SK-N-SH (cell line): ENCODE measurements around the gene CKS2. TPM values are rescaled to one million over a fixed set of nuclear protein-coding genes. Genes with fewer than 3 reads are reported as not detected.
"Not testable (repeated sequence)": the region's sequence is repeated elsewhere in the genome, so short reads cannot be mapped to it uniquely, and the experiment has no call there.

Experiments used
- CTCF ChIA-PET: fragments of 300-600, 350-600 bp; formaldehyde crosslinking; extraction: SDS; loops from one replicate; lab custom pipeline; 2021; lab: Yijun Ruan, JAX
- POLR2A ChIA-PET: fragments of 350-600 bp; sonication (Branson Sonifier 250); formaldehyde crosslinking; extraction: SDS; loops from one replicate; lab custom pipeline; 2020; ENCODE audit warnings: antibody characterized with exemption, inconsistent platforms; lab: Yijun Ruan, JAX
- DNase-seq: peaks from one replicate; pipeline ENCODE4 v3.0.0; 2012
- H2AFZ ChIP-seq: fragments of 200-600 bp; sonication (generic); 2 replicates; pipeline ENCODE4 v1.8.1; 2016; ENCODE audit warnings: antibody characterized with exemption, mild to moderate bottlenecking, low read depth
- H3F3A ChIP-seq: fragments of 200-600 bp; sonication (generic); replicated peaks from 2 replicates; pipeline ENCODE3; 2016; ENCODE audit warnings: antibody characterized with exemption, mild to moderate bottlenecking; ENCODE audit not compliant: insufficient read depth
- H3K27ac ChIP-seq, 2 experiments: fragments of 200-500 bp in 1 of 2; fragments of 200-600 bp in 1 of 2; sonication (Bioruptor generic) in 1 of 2; sonication (generic), shearing (Covaris generic) in 1 of 2; 2 replicates each; pipeline versions ENCODE4 v1.5.1 to v1.6.1; 2014 to 2016; ENCODE audit warnings: low read depth in 2 of 2, inconsistent platforms in 1 of 2, low read length in 1 of 2, mild to moderate bottlenecking in 1 of 2, mixed read lengths in 1 of 2
- H3K27me3 ChIP-seq: fragments of 200-600 bp; sonication (generic), shearing (Covaris generic); 2 replicates; pipeline ENCODE4 v1.6.1; 2016; ENCODE audit warnings: mixed run types; ENCODE audit not compliant: insufficient read depth
- H3K36me3 ChIP-seq, 2 experiments: fragments of 200-500 bp in 1 of 2; fragments of 200-600 bp in 1 of 2; sonication (Bioruptor generic) in 1 of 2; sonication (generic) in 1 of 2; replicated peaks in 1 of 2; 2 replicates each; pipeline versions ENCODE3 to v1.5.1; 2014 to 2016; ENCODE audit warnings: low read length in 1 of 2, mild to moderate bottlenecking in 1 of 2; ENCODE audit not compliant: insufficient read depth in 2 of 2, control insufficient read depth in 1 of 2
- H3K4me1 ChIP-seq, 2 experiments: fragments of 200-500 bp in 1 of 2; fragments of 200-600 bp in 1 of 2; sonication (Bioruptor generic) in 1 of 2; sonication (generic), shearing (Covaris generic) in 1 of 2; 2 replicates each; pipeline versions ENCODE4 v1.5.1 to v1.6.1; 2014 to 2016; ENCODE audit warnings: low read depth in 1 of 2, low read length in 1 of 2, mixed run types in 1 of 2; ENCODE audit not compliant: insufficient read depth in 2 of 2, control insufficient read depth in 1 of 2
- H3K4me2 ChIP-seq: fragments of 200-600 bp; sonication (generic), shearing (Covaris generic); 2 replicates; pipeline ENCODE4 v1.6.1; 2017; ENCODE audit warnings: mixed run types
- H3K4me3 ChIP-seq, 2 experiments: fragments of 200-500 bp in 1 of 2; fragments of 200-600 bp in 1 of 2; sonication (Bioruptor generic) in 1 of 2; sonication (generic), shearing (Covaris generic) in 1 of 2; 2 replicates each; pipeline versions ENCODE4 v1.5.1 to v1.8.1; 2014 to 2016; ENCODE audit warnings: low read depth in 2 of 2, inconsistent platforms in 1 of 2, low read length in 1 of 2, mild to moderate bottlenecking in 1 of 2, mixed read lengths in 1 of 2, moderate library complexity in 1 of 2
- H3K79me2 ChIP-seq: fragments of 200-600 bp; sonication (generic); 2 replicates; pipeline ENCODE4 v1.8.1; 2017; ENCODE audit warnings: mild to moderate bottlenecking; ENCODE audit not compliant: insufficient read depth
- H3K9ac ChIP-seq: fragments of 200-600 bp; sonication (generic); 2 replicates; pipeline ENCODE4 v1.6.1; 2017; ENCODE audit warnings: mixed run types
- H3K9me2 ChIP-seq: fragments of 200-600 bp; sonication (generic); 2 replicates; pipeline ENCODE4 v1.6.1; 2017; ENCODE audit warnings: mixed run types
- H3K9me3 ChIP-seq: fragments of 200-600 bp; sonication (generic); 2 replicates; pipeline ENCODE4 v1.6.1; 2017; ENCODE audit warnings: mixed run types, mild to moderate bottlenecking, moderate library complexity
- H4K20me1 ChIP-seq: fragments of 200-600 bp; sonication (generic); 2 replicates; pipeline ENCODE4 v1.6.1; 2017; ENCODE audit warnings: mild to moderate bottlenecking, mixed run types; ENCODE audit not compliant: insufficient read depth
- CTCF ChIP-seq: fragments of 200-600 bp; sonication (generic); IDR thresholded peaks from 2 replicates; pipeline ENCODE4 v1.6.1; 2017; ENCODE audit warnings: antibody characterized with exemption, mild to moderate bottlenecking, moderate library complexity
- ELF1 ChIP-seq: IDR thresholded peaks from 2 replicates; pipeline ENCODE4 v1.4.0; 2012
- FOSL2 ChIP-seq: IDR thresholded peaks from 2 replicates; pipeline ENCODE4 v1.4.0; 2012; ENCODE audit warnings: low read depth, mild to moderate bottlenecking, moderate library complexity, borderline replicate concordance
- FOXM1 ChIP-seq: IDR thresholded peaks from 2 replicates; pipeline ENCODE4 v1.4.0; 2012; ENCODE audit warnings: low read depth, mild to moderate bottlenecking
- MEF2A ChIP-seq: IDR thresholded peaks from 2 replicates; pipeline ENCODE4 v1.4.0; 2012; ENCODE audit warnings: low read depth, borderline replicate concordance
- MXI1 ChIP-seq: IDR thresholded peaks from 2 replicates; pipeline ENCODE4 v1.6.1; 2012; ENCODE audit warnings: mild to moderate bottlenecking, low read depth, low read length, improper control_type of control experiment
- NFIC ChIP-seq: IDR thresholded peaks from 2 replicates; pipeline ENCODE4 v1.4.0; 2012; ENCODE audit warnings: borderline replicate concordance
- NRF1 ChIP-seq: IDR thresholded peaks from 2 replicates; pipeline ENCODE4 v1.6.1; 2012; ENCODE audit warnings: low read depth, mild to moderate bottlenecking, low read length
- POLR2AphosphoS5 ChIP-seq: IDR thresholded peaks from 2 replicates; pipeline ENCODE4 v1.6.1; 2012; ENCODE audit warnings: low read depth, low read length
- RAD21 ChIP-seq: IDR thresholded peaks from 2 replicates; pipeline ENCODE4 v1.6.1; 2012; ENCODE audit warnings: mild to moderate bottlenecking, low read length
- RXRA ChIP-seq: IDR thresholded peaks from 2 replicates; pipeline ENCODE4 v1.4.0; 2012; ENCODE audit warnings: low read depth, mild to moderate bottlenecking, borderline replicate concordance
- SMC3 ChIP-seq: IDR thresholded peaks from 2 replicates; pipeline ENCODE4 v1.6.1; 2012; ENCODE audit warnings: low read depth, low read length, improper control_type of control experiment
- TAF1 ChIP-seq: IDR thresholded peaks from 2 replicates; pipeline ENCODE4 v1.6.1; 2012; ENCODE audit warnings: low read depth, mild to moderate bottlenecking, low read length, moderate library complexity, borderline replicate concordance
- TCF12 ChIP-seq: IDR thresholded peaks from 2 replicates; pipeline ENCODE4 v1.4.0; 2012
- TEAD4 ChIP-seq: IDR thresholded peaks from 2 replicates; pipeline ENCODE4 v1.4.0; 2012; ENCODE audit warnings: mild to moderate bottlenecking, borderline replicate concordance; ENCODE audit not compliant: insufficient read depth
- USF1 ChIP-seq: IDR thresholded peaks from 2 replicates; pipeline ENCODE4 v1.4.0; 2012; ENCODE audit warnings: low read depth, borderline replicate concordance
- WGBS: methylation state at CpG from one replicate; pipeline ENCODE4 v1.1.6; 2017; ENCODE audit warnings: low lambda C conversion rate; 5-methylcytosine and 5-hydroxymethylcytosine counted together
- polyA plus RNA-seq, 3 experiments: library from polyadenylated mRNA; depleted of rRNA; stranded (reverse); fragments of >200 nt; gene quantifications; 2 replicates each; pipeline ENCODE4 v1.2.3, GENCODE V29; 2012
- TF ChIP-seq, protein P1 (sequence below): IDR thresholded peaks from 2 replicates; pipeline ENCODE4; 2012

CKS2 gene
- polyA plus RNA-seq, 1 of the 3 experiments (the other 2 are of a cell fraction) = 362 TPM

DNA sequence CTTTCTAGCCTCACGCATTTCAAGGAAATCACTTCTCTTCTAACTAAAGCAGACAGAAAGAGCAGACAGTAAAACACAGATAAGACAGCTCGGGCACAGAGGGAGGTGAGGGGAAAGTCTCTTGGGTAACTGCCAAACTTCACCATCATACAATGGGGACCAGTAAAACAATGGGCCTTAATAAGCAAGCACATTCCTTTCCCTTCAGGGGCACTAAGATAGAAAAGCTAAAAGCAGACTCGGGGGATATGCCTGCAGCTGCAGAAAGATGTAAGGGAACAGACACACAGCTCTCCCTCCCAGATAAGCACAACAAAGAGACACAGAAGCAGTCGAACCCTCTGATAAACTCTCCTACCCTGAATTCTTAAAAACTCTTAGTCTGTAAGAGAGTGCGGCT is 15.6 kb upstream of the CKS2 start:
- no peaks in the 10 kb centered on the region for H3K79me2 ChIP-seq
- no peak overlapping the region for H3K4me3 ChIP-seq
- no peaks in the 10 kb centered on the region for H3K9me3 ChIP-seq
- no peaks in the 10 kb centered on the region for H3K4me1 ChIP-seq
- CTCF ChIA-PET = no interaction called here
- H3K9ac ChIP-seq = no peak overlapping the region
- H3K27ac ChIP-seq = no peak overlapping the region
- H3F3A ChIP-seq = no peaks in the 10 kb centered on the region
- no peaks in the 10 kb centered on the region for H3K36me3 ChIP-seq
- 59% methylated on average over 5 of the region's 5 CpGs for WGBS
- no peaks in the 10 kb centered on the region for H4K20me1 ChIP-seq
- no peak overlapping the region for H3K4me2 ChIP-seq
- H3K27me3 ChIP-seq = no peaks in the 10 kb centered on the region
- POLR2A ChIA-PET = no interaction called here
- no peak for DNase-seq
- TF ChIP-seq FOSL2 (no peak), MEF2A (no peak), NFIC (no peak), TEAD4 (no peak), RXRA (no peak), USF1 (no peak), POLR2AphosphoS5 (no peak), SMC3 (no peak), FOXM1 (no peak)
- H3K9me2 ChIP-seq = no peaks in the 10 kb centered on the region
- no peak overlapping the region for H2AFZ ChIP-seq

DNA sequence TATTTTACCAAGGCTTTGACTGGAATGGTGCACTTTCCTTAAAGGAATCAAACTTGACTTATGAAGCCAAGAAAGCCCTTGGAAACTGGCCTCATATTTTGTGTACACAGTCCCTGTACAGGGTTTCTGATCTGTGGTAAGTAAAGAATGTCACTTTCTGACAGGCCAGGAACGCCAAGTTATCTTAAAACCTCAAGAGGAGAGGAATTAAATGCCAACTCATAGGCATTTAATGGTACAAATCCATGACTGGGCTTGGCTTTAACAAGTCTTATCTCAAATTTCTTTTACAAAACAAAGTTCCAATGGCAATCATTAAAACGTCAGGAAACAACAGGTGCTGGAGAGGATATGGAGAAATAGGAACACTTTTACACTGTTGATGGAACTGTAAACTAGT is 9.0 kb upstream of the CKS2 start:
- 78% methylated on average over 2 of the region's 2 CpGs for WGBS
- H2AFZ ChIP-seq, H3K27ac ChIP-seq, H3K4me2 ChIP-seq, H3K79me2 ChIP-seq, H3K9ac ChIP-seq, H3F3A ChIP-seq, H3K9me2 ChIP-seq, H3K4me1 ChIP-seq, H3K9me3 ChIP-seq, H3K4me3 ChIP-seq, POLR2A ChIA-PET, DNase-seq, H4K20me1 ChIP-seq, H3K27me3 ChIP-seq, H3K36me3 ChIP-seq, CTCF ChIA-PET: not testable (repeated sequence)

GRCh38 chr9:89304020-89304833 is 6.8 kb upstream of the CKS2 start:
- POLR2A ChIA-PET = no interaction called here
- 85% methylated on average over 7 of the region's 7 CpGs for WGBS
- H4K20me1 ChIP-seq = no peaks in the 10 kb centered on the region
- CTCF ChIA-PET = no interaction called here
- no peak overlapping the region for H2AFZ ChIP-seq
- H3K4me2 ChIP-seq = no peak overlapping the region
- no peak overlapping the region for H3K27ac ChIP-seq
- no peak overlapping the region for H3K4me3 ChIP-seq
- H3K9me3 ChIP-seq = no peaks in the 10 kb centered on the region
- H3F3A ChIP-seq = peaks cover 11% of the 10 kb centered on the region
- no peak for DNase-seq
- no peaks in the 10 kb centered on the region for H3K9me2 ChIP-seq
- no peak overlapping the region for H3K9ac ChIP-seq
- H3K79me2 ChIP-seq = no peaks in the 10 kb centered on the region
- no peaks in the 10 kb centered on the region for H3K27me3 ChIP-seq
- H3K36me3 ChIP-seq = peaks cover 2 to 3% of the 10 kb centered on the region in 2 experiments
- H3K4me1 ChIP-seq = no peaks in the 10 kb centered on the region; a peak in 1 of 4 replicates
- TF ChIP-seq NFIC (no peak), NRF1 (no peak), TEAD4 (no peak), MXI1 (no peak), TAF1 (no peak), CTCF (no peak), ELF1 (no peak), MEF2A (no peak), USF1 (no peak), RAD21 (no peak), TCF12 (no peak)
- TF ChIP-seq, protein P1, sequence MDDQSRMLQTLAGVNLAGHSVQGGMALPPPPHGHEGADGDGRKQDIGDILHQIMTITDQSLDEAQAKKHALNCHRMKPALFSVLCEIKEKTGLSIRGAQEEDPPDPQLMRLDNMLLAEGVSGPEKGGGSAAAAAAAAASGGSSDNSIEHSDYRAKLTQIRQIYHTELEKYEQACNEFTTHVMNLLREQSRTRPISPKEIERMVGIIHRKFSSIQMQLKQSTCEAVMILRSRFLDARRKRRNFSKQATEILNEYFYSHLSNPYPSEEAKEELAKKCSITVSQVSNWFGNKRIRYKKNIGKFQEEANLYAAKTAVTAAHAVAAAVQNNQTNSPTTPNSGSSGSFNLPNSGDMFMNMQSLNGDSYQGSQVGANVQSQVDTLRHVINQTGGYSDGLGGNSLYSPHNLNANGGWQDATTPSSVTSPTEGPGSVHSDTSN = no peak
